GM21529 (cell line): Measurements from ENCODE around the gene AK2.
"Not testable (repeated sequence)": the region's sequence is repeated elsewhere in the genome, so short reads cannot be mapped to it uniquely, and the experiment has no call there.

Source experiments
- ATAC-seq: cut with Tn5 transposase; IDR thresholded peaks from one replicate; pipeline ENCODE4 v1.9.1; 2021; ENCODE audit not compliant: unreplicated experiment

Gene AK2

DNA sequence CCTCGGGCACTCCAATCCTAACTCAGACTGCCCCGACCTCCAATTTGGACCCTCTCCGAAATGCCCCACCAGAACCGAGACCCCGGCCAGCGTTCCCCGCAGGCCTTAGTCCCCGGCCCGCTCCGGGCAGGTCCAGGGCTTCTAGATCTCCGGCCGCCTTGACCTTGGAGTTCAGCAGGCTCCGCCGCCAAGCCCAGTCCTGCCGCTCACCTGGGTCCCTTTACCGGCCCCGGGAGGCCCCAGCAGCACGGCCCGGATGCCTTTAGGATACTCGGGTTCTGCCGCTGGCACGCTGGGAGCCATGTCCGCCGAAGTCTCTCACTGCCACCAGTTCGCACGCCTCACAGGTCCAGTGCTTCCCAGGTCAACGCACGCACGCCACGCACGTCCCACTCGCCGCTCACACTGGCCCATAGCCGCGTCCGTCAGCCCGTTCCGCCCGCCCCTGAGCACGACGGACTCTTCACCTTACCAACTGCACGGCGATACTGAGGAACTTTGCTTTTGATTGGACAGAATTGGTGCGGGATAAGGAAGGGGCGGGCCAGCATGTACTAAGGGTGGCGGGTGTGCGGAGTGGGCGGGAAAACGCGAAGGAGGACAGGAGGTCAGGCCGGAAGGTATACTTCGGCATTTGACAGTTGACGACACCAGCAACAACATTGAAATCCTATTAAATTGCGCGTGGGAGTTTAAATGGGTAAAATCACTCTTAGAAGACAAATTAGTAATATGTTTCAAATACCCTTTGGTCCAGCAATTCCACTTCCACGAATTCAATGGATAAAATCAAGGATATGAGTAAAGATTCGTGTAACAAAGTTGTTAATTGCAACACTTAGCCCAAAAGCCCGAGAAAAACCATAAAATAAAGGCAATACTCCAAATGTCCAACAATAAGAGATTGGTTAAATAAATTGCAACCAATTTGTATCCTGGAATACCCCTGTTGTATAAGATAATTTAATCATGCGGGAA lies at the start of gene AK2:
AK2 (minus strand) TSS at position 358 of the 978 bp plus-strand sequence; CDS start at position 303, 55 bp downstream.
- ATAC-seq = peak; percentile 97

DNA sequence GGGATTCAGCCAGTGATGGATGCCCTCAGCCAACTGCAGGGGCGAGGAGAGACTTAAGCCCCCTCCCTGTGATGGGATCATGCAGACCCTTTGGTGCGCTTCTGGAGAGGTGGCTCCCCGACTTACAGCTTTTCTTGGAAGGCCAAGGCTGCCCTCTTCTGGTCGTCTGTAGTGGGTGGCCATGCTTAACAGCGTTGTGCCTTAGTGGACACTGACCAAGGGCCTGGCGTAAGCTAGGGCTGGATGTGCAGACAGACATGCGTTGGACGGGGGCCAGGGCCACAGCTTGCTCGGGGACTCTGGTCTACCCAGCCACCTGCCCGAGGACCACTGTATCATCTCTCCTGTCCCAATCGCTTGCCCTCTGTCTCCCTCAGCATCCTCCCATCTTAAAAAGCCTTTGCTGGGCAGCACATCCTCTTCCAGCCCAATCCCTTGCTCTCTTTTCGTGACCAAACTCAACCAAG lies 49.7 kb upstream of the AK2 start:
- ATAC-seq = no peak

DNA sequence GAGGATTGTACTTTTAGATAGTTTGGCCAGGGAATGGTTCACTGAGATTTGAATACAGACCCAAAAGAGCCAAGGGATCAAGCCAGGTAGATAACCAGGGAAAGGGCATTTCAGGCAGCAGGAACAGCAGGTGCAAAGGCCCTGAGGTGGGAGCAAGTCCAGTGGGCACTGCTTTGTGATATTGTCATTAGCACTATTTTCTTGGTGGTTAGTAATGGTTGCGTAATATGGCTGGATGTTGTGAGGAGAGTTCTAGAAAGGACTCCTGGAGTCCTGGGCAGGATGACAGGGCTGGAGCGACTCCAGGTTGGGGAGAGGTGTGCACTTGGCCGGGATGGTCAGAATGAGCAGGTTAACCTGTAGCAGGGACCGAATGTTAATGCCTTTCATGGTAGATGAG lies 48.6 kb upstream of the AK2 start:
- ATAC-seq = no peak

DNA sequence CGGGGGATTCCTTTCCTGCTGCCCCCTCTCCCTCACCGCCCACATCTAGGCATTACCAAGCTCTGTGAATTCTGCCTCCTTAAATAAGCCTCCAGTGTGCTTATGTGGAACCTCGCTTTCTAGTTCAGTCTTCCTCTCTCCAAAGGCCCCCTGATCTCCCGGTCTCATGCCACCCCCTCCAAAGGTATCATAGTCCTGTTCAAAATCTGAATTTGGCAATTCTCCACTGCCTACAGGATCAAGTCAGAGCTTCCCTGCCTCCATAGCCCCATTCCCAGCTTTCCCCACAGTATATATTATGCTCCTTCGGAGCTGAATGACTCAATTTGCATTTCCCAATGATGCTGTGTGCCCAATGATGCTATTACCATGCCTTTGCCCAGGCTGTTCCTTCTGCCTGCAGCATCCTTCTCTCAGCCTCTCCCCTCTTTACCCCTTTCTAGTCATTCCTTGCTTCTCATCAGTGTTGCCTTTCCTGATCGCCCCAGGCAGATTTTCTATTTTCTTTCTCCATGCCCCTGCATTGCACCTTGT lies 46.0 kb upstream of the AK2 start:
- no peak for ATAC-seq

DNA sequence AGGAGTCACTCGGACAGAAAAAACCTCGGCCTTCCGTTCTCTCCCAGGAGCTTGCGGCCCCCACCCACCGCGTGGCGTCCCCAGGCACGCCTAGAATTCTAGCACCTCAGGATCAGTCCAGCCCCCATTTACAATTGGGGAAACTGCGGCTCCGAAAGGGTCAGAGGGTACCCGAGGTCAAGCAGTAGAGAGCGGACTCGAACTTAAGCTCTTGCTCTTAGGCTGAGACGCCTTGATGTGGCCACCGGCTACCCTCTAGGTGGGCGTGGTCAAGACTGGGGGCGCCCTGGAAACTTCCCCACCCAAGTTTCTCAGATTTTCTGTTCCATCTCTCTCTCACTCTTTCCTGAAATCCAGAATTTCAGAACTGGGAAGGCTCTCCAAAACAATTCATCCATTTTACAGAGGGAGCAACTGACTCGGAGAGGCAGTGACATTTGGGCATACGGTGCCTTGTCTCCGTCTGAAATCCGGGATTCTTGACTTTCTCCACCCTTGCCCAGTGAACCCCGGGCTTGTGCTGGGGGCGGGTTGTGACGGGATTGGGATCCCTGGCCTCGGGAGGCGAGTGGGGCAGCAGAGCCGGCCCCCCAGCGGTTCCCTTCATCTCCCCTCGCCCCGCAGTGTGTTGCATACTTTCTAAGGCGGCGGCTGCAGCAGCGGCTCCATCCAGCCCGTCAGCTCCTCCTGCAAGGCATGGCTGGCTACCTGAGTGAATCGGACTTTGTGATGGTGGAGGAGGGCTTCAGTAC lies 45.0 kb upstream of the AK2 start:
- no peak for ATAC-seq

DNA sequence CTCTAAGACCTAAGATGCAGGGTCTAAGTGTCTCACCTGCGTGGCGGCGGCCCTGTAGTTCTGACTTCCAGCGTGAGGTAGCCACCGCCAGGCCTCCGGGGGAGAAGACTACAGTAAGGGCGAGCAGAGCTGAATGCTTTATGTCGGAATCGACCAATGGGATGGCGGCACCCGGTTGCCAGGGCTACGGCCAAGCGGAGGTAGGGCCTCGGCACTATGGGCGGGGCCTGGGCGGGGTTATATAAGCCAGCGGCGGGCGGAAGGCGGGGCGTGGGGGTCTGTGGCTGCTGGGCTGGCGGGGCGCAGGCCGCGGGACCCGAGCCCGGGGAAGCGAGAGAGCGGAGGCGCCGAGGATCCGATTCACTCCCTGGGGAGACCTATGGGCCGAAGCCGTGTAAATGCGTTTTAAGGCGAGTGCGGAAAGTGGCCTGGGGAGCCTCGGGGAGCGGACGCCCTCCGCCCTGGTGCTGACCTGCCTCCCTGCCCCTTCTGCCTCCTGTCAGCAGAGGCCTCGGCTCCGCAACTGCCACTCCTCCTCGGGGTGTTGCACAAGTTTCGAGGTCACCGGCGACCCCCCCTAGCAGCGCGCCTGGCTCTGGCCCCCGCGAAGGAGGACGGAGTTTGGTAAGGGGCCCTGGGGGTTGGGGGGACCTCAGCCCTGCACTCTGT lies 44.3 kb upstream of the AK2 start, which contains the start of gene AZIN2:
AZIN2 (plus strand) TSS at position 269 of the 669 bp plus-strand sequence. CDS start 1,097 bp downstream, outside the sequence.
- peak; percentile 98 for ATAC-seq

DNA sequence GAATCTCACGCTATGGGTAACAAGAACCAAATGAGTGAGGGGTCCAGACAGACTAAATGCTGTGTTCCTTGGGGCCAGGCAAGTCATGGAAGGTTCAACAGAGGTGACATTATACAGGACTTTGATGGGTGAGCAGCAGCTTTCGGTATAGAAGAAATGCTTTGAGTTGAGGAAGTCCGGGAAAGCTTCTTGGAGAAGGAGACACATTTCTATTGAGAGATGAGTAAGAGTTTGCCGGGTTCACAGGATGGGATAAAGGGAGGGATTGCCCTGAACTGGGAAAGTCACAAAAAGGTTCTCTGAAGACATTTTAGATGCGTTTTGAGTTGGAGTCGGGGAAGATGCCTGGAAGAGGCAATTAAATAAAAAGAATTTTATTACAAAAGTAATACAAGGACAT lies 43.7 kb upstream of the AK2 start:
- ATAC-seq = no peak

DNA sequence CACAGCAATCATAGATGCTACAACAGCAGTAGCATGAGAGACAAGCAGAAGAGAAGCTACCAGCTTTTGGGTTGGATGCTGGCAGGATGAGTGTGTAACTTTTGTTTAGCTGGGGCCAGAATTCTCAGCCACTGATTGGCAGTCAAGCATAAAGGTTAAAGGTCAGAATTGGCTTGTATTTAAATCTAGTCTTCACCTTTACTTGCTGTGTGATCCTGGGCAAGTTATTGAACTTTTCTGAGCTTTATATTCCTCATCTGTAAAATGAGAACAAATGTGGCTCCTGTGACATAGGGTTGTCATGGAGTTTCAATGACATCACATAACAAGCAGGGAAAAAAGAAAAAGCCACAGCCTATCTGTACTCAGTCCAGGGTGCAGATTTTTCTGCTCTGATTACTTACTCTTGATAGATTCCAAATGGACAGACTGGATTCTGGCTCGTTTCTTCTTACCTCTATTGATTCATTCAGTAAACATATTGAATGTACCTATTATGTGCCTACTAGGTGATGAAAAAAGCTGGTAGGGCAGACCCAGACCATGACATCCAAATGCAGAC lies 41.4 kb upstream of the AK2 start:
- no peak for ATAC-seq

DNA sequence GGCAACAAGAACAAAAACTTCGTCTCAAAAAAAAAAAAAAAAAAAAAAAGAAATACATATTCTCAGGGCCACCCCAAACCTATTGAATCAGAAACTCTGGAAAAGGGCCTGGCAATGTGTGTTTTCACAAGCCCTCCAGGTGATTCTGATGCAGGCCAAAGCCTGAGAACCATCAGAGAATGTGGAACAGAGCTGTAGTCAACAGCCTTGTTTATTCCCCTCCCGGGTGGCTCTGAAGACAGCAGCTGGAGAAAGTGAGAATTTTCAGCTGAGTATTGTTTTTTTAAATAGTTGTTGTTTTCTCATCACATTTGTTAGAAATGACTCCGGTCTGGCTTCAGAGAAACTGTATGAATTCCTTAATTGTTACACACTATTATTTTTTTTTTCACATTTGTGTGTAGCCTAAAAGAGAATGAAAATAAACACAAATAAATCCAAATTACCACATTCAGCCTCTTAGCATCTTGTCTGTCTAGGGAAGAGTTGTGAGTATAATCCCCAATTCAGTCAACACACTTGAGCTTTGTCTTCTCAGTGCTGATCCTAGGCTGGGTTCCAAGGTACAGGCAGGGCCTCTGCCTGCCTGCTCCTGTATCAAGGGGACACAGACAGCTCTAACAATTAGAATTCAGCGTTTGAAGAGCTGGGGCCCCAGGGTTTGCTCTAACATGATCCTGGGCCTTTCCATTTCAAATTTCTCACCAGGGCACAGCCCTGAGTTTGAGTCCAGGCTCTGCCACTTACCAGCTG lies 37.7 kb upstream of the AK2 start:
- no peak for ATAC-seq

DNA sequence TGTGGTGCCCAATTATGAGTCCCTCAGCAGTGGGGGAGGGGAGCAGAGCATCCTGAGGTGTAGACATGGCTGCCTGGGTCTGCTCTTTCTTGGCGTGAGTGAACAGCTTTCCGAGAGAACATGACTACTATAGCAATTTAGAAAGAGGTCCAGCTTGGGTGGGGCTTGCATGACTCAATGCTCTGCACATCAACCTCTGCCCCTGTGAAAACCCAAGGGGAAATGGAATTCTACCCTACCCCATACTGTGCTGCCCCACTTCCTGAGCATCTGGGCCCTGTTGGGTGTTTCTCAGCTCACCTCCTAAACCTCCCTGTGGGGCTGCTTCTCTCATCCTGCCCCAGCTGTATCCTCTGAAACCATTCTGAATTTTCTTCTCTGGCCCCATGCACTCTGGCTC lies 36.0 kb upstream of the AK2 start:
- no peak for ATAC-seq

DNA sequence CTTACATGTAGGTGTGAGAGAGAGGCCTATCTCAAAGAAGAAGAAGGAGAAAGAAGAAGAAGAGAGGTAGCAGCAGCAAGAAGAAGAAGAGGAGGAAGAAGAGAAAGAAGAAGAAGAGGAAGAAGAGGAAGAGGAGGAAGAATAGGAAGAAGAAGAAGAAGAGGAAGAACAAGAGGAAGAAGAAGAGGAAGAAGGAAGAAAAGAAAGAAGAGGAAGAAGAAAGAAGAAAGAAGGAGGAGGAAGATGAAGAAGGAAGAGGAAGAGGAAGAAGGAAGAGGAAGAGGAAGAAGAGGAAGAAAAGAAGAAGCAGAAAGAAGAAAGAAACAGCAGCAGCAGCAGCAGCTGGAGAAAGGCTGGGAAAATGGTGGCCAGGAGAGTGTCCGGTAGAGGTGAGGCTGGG lies 33.9 kb upstream of the AK2 start:
- ATAC-seq = no peak

DNA sequence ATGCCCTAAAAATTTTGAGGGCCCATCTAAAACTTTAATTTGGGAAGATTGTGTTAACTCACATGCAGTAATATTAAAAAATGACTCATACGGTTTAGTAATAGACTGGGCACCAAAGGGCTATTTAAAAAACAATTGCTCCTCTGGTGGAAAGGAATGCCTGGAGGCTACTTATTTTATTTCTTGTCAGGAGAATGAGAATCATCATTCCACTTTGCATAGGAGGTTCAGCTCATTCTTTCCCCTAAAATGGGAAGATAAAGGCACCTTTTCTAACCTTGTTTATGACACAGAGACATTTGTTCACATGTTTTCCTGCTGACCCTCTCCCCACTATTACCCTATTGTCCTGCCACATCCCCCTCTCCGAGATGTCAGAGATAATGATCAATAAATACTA lies 31.4 kb upstream of the AK2 start:
- not testable (repeated sequence) for ATAC-seq

DNA sequence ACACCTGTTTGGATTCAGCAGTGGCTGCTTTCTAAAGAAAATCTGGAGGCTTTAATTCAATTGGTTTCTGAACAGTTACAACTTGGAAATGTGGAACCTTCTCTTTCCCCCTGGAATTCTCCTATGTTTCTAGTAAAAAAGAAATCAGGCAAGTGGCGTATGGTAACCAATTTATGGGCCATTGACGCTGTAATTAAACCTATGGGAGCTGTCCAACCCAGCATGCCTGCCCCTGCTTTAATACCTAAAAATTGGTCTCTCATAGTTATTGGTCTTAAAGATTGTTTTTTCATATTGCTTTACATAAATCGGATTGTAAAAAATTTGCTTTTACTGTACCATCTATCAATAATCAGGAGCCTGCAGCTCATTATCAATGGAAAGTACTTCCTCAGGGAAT lies 29.8 kb upstream of the AK2 start:
- ATAC-seq = not testable (repeated sequence)

DNA sequence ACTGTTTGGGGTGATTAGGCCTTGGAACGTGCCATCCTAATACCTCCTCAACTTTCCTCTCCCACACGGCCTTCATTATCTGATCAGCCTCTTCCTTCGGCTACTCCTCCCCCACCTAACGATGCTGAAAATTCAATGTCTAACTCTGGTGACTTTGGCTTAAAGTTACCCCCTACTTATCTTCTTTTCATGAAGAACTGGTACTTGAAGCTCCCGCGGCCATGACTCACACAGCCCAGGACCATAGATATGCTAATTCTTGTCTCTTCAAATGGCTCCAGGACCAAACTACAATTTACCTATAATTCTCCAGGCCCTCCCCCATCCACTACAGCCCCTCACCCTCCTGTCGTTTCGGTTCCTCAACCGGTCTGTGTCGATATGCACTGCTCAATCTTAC lies 28.6 kb upstream of the AK2 start:
- ATAC-seq = no peak

DNA sequence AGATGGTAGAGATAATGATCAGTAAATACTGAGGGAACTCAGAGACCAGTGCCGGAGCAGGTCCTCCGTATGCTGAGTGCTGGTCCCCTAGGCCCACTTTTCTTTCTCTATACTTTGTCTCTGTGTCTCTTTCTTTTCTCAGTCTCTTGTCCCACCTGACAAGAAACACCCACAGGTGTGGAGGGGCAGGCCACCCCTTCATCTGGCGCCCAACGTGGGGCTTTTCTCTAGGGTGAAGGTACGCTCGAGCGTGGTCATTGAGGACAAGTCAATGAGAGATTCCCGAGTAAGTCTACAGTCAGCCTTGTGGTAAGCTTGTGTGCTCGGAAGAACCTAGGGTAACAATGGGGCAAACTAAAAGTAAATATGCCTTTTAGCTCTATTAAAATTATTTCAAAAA lies 27.6 kb upstream of the AK2 start:
- ATAC-seq = not testable (repeated sequence)

DNA sequence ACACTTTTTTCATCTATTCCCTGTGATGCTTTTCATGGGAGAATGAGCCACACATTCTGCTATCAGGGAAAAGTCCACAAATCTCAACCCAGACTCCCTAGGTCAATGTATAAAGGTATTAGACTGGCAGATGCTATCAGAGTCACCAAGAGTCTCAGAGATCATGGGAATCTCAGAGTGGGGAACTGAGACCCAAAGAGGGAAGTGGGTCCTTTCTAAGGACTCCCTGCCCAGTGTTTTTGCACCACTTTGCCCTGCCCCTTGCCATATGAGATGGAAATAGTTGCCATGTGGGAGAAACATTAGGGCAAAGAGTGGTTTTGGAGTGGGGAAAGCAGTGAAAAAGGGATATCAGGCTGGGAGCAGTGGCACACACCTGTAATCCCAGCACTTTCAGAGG lies 25.2 kb upstream of the AK2 start:
- no peak for ATAC-seq

DNA sequence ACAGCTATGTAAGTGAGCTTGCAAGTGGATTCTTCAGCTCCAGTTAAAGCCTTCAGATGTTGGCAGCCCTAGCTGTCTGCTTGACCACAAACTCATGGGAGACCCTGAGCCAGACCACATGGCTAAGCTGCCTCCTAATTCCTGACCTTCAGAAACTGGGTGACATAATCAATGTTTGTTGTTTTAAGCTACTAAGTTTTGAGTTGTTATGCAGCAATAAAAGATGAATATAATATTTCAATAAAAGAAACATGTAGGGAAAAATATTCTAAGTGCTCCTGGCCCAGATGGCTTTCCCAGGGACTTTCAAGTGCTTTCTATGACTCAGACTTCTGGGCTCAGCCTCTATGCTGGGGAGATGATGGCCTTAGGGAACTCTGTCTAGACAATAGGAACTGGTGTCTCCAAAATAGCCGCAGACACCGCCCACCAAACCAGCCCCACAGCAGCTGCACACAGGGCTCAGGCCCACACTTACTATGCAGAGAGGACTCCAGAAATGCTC lies 23.9 kb upstream of the AK2 start:
- ATAC-seq = no peak

DNA sequence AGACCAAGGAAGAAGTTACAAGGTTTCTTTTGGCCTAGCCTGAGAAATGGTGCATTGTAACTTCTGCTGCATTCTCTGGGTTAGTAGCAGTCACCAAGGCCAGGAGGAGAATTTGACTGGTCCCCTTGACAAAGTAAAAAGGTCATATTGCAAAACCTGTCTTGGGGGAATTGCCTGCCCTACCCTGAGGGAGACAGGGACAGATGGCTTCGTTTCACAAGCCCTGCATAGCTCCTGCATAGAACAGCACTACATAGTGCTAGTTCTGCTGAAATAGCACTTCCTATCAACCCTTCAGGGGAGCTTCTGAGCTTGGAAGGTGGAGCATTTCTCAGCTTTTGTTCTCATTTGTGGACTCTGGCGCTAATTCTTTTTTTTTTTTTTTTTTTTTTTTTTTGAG lies 20.4 kb upstream of the AK2 start:
- no peak for ATAC-seq

DNA sequence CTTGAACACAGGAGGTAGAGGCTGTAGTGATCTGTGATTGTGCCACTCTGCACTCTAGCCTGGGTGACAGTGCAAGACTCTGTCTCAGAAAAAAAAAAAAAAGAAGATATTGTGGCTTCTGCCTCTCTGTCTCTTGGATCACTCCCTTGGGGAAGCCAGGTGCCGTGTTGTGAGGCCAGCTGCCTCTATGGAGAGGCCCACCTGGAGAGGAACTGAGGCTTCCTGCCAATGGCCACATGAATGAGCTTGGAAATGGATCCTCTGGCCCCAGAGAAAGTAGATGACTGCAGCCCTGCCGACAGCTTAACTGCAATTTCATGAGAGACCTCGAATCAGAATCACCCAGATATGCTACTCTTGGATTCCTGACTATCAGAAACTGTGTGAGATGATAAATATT lies 19.7 kb upstream of the AK2 start:
- no peak for ATAC-seq
